ENCODE measurements around the gene SF1.

DNA sequence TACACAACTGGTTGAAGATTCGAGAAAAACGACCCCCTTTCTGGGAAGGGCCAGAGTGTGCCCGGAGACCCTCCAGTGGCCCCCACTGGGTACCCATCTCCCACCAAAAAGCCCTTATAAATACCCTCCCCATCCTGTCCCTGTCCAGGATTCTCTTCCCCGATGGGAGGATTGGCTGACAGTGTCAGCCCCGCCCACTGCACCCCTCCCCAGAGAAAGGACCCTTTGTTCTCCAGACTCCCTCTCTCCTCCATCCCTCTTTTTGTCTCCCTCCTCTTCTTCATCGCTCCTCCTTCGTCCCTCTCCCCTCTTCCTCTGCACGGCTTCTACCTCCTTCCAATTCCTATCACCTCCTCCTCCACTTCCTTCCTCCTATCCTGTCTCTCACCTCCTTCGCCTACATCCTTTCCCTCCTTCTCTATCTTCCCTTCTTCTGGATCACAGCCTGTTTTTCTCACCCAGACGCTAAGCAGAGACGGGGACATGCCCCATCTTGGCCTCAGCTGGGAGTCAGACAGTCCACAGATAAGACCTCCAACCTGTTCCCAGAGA lies 45.3 kb upstream of the SF1 start:
- TF ChIP-seq, protein P1, sequence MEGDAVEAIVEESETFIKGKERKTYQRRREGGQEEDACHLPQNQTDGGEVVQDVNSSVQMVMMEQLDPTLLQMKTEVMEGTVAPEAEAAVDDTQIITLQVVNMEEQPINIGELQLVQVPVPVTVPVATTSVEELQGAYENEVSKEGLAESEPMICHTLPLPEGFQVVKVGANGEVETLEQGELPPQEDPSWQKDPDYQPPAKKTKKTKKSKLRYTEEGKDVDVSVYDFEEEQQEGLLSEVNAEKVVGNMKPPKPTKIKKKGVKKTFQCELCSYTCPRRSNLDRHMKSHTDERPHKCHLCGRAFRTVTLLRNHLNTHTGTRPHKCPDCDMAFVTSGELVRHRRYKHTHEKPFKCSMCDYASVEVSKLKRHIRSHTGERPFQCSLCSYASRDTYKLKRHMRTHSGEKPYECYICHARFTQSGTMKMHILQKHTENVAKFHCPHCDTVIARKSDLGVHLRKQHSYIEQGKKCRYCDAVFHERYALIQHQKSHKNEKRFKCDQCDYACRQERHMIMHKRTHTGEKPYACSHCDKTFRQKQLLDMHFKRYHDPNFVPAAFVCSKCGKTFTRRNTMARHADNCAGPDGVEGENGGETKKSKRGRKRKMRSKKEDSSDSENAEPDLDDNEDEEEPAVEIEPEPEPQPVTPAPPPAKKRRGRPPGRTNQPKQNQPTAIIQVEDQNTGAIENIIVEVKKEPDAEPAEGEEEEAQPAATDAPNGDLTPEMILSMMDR (conservative IDR thresholded peaks at IDR 0.05; ENCODE audit: low read depth, low read length) = no peak
- TF ChIP-seq CEBPB (IDR thresholded peaks at IDR 0.05; ENCODE audit: low read depth, low read length) = no peak
- no peak for TF ChIP-seq RCOR1 (IDR thresholded peaks at IDR 0.05; ENCODE audit: insufficient replicate concordance, low read length)
- TF ChIP-seq RAD21 (IDR thresholded peaks at IDR 0.05; ENCODE audit: low read length) = no peak
- TF ChIP-seq NFE2L2 (IDR thresholded peaks at IDR 0.05; ENCODE audit: low read depth, low read length) = no peak
- TF ChIP-seq MAZ (IDR thresholded peaks at IDR 0.05; ENCODE audit: borderline replicate concordance, low read depth, low read length) = no peak
- TF ChIP-seq RFX5 (IDR thresholded peaks at IDR 0.05; ENCODE audit: low read depth, low read length) = no peak
- TF ChIP-seq MAFK (IDR thresholded peaks at IDR 0.05; ENCODE audit: low read depth, low read length) = no peak
